NCI-H345 treated with DMSO at 0.1 percent for 48 hours (cell line): ENCODE results near the gene CAND1.
A peak's percentile ranks its signal among the peaks of the same experiment; 100 is the strongest.
"Not testable (repeated sequence)": the region's sequence is repeated elsewhere in the genome, so short reads cannot be mapped to it uniquely, and the experiment has no call there.

ENCODE experiments used
- DNase-seq: peaks from one replicate; lab custom pipeline; 2025; ENCODE audit not compliant: unreplicated experiment; lab: John Stamatoyannopoulos, UW

Gene CAND1

DNA sequence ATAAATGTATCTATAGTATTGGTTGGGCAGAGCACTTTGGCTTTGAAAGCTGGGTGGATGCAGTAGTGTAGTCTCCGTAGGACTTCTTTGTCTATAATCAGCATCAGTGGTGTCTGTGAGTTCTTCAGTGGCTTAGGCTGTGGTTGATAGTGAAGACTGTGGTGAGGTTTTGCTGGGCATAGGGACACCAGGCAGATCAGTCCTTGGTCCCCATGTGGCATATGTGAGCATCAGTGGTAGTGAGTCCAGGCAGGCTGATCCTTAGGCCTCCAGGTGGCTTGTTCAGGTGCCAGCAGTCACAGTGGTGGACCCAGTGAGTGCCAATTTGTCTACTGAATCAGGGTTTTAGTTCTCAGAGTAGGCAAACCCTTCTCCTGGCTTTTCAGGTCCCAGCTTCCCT lies 70.4 kb downstream of the CAND1 start:
- no peak for DNase-seq

DNA sequence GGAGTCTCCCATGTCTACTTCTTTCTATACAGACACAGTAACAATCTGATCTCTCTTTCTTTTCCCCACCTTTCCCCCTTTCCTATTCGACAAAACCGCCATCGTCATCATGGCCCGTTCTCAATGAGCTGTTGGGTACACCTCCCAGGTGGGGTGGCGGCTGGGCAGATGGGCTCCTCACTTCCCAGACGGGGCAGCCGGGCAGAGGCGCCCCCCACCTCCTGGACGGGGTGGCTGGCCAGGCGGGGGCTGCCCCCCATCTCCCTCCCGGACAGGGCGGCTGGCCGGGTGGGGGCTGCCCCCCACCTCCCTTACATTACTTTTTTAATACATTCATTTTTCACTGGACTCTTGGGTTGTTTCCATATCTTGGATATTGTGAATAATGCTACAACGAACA lies 71.9 kb downstream of the CAND1 start:
- DNase-seq, result not testable (repeated sequence)

DNA sequence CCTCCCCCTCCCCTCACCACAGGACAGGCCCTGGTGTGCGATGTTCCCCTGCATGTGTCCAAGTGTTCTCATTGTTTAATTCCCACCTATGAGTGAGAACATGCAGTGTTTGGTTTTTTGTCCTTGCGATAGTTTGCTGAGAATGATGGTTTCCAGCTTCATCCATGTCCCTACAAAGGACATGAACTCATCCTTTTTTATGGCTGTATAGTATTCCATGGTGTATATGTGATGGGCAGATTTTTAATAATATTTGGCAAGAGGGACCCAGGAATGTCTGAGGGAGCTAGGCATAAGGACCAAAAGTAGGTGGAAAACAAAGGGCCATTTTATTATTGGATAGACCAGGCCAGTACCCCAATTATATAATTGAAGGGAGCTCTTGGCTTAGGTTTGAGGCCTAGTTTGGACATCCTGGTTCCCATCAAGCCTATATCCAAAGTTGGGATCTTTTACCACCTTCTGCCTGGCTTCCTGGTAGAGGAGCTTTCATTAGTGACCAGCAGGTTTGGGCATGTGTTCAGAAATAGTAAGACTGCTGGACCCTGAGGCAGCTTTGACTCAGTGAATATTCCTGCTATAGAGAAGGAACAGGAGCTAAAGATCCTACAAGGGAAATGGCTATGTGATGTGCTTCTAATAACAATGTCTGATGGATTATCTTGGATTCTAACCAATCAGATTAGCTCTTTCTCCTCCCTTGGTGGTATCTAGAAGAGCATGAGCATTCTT lies 76.0 kb downstream of the CAND1 start:
- DNase-seq, result no peak

DNA sequence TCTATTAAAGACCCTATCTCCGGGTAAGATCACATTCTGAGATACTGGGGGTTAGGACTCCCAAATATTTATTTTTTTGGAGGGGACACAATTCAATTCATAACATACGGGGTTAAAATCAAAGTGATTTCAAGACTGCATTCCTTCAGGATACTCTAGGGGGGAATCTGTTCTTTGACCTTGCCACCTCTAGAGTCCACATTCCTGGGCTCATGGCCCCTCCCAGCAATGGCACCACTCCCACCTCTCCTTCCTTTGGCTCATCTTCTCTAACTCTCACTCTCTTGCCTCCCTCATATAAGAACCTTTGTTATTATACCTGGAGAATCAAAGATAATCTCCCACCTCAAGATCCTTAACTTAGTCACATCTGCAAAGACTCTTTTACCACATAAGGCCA lies 79.5 kb downstream of the CAND1 start:
- no peak for DNase-seq

DNA sequence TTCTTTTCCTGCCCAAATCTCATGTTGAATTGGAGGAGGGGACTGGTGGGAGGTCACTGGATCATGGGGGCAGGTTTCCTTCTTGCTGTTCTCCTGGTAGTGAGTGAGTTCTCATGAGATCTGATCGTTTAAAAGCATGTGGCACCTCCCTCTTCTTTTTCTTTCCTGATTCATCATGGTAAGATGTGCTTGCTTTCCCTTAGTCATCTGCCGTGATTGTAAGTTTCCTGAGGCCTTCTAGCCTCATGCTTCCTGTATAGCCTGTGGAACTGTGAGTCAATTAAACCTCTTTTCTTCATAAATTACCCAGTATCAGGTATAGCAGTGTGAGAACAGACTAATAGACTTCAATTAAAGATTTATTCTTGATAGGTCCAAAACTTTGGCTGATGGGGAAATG lies 83.5 kb downstream of the CAND1 start:
- DNase-seq, result no peak

DNA sequence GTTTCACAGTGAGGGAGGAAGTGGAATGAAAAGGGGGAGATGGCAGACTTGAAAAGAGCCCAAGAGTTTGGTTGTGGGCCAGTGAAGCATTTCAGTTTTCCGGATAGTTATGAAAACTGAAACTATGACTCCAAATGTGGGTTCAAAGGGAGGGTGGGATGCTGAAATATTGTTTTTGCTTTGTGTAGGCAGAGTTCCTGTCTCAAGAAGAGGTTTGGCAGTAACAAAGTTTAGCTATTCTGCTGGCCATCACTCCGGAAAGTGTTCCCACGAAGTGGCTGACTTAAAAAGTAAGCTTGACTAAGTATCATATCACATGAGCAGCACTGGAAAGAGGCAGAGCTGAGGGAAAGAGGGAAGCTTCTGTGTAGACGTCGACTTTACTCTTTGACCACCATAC lies 85.2 kb downstream of the CAND1 start:
- DNase-seq, result no peak

DNA sequence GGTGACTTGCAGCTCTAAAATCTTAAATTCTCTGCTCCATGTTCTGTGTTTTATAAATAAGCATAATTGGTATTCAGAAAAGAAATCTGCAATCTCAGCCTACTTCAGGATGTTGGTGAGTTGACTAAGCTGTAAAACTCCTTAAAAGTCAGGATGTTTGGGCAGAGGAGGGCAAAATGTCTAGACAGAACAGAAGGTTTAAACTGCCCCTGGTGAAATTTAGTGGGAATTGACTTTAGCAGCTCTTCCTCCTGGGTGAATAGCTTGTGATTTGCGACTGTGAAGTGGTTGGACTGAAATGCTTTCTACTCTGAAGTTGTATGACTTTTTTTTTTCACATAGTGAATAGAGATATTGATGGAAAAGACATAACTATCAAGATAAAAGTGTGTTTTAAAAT lies 85.8 kb downstream of the CAND1 start:
- no peak for DNase-seq

DNA sequence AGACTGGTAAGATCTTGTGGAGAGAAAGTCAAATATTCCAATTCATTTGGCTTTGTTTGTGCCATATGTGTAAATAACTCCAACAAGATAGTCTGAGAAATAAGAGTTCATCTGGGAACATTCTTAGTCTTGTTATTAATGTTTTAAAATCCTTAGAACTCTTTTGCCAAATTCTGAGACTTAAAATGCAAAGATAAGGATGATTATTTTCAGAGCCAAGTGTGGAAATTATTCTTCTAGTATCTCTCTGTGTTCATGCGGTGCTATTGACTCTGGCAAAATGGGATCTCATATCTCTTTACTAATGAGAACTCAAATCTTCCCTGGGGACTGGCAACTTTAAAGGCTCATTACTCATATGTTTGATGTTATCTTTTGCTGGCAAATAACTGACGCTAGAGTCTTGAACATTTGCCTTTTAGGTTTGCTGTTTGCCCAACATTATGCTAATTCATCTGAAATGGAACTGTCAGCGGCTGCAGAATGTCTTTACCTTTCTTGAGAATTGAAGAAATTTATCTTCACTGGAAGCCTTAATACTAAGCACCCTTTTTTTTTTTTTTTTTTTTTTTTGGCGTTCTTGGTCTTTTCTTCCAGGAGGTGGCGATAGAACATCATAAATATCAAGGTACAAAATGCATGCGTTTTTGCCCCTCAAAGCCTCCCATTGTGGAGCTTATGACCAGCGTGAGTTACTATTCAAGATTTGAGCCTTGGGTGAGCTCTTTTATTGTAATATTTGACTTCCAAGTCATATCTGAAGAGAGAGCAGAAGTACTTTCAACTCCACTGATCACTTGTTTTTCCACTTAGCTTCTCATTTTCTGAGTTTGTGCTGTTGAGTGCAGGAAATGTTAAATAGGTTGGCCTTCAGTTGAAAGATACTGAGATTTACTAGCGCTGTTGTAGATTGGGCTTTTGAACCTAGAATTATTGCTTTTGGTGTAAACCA lies 86.5 kb downstream of the CAND1 start:
- DNase-seq, result peak; percentile 43

DNA sequence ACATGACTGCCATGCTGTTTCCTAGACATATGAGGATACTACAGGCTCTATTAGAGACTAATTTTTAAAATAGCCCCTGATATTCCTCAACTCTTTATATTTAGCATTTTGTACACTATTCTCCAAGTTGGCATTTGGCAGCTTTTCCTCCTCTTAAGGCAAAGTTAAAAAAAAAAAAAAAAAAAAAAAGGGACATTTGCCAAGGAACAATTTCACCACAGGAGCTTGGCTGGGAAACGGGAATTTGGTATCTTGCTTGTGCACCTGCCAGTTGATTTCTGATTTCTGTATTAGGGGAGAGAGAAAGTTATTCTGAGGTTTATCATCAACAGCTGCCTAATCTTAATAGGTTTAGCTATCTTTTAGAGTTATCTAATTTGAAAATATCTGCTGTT lies 87.2 kb downstream of the CAND1 start:
- no peak for DNase-seq

DNA sequence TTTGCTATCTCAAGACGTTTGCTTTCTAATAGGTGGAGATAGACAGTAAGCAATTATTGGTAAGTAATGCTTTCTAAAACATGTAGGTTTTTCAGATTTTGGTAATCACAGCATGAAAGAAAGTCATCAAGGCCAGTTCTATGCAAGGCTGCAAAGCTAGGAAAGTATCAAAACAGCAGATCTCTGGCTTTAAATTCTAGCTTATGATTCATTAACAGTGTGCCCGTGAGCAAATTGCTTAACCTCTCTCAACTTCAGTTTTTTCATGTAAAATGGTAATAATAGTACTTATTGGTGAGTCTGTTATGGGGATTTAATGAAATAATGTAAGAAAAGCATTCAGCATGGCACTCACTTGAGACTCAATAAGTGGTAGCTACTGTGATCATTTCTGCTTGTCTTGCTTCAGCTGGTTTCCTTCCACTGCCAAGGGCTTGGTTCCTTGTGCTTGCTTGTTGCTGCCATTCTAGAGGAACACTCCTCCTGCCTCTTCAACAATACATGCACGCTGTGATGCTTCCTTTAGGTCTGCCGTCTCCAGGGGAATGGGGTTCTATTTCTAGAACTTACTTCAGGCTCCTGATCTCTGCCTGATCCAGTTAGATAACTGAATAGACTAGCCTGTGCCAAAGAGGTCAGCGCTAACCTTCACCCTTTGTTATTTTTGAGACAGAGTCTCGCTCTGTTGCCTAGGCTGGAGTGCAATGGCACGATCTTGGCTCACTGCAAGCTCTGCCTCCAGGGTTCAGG lies 88.4 kb downstream of the CAND1 start:
- DNase-seq, result no peak

DNA sequence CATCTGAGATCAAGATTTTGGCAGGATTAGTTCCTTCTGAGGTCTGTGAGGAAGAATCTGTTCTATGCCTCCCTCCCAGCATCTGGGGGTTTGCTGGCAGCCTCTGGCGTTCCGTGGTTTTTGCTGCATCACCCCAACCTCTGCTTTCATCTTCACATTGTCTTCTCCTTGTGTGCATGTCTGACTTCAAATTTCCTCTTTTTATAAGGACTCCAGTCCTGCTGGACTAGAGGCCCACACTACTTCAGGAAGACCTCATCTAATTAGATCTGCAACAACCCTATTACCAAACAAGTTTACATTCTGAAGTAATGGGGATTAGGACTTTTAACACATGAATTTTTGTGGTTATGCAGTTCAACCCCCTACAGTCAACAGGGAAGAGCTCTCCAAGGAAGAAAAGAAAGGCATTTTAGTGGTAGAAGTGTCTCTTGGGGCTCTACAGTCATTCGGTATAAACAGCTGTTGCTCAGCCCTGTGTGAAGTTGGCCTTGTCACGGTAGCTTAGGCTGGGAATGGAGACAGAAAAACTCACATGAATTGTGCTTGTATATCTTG lies 89.7 kb downstream of the CAND1 start:
- DNase-seq, result no peak

DNA sequence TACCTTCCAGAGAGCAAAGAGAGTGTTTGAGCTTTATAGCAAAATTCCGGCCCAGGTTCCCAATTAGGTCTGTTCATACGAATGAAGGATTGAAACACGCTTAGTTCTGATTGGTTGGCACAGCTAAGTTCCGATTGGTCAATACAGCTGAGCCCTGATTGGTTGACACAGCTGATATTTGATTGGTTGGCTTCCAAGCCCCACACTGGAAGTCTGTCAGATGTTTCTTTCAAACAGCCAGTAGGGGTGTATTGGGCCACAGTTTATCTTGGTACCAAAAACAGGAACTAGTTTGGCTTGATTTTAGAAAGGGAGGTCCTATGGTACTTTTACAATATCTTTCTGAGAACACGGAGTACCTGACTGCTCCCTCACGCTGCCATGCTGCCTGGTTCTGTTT lies 93.4 kb downstream of the CAND1 start:
- DNase-seq, result no peak

DNA sequence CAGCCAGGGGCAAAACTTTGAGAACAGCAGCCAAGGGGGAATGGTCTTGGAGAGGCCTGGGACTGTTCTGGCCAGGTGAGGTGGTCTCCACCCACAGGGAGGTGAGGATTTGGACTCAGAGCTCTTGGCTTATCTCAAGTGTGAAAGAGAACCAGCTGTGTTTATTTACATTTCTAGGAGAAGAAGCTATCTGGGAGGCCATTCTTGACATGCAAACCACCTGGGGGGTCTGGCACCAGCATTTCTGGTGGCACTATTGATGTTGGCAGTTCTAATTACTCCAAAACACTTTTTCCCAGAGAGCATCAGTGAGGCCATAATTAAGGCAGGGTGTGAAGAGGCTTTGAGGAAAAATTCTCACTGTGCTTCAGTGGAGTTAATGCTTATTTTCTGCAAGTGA lies 95.1 kb downstream of the CAND1 start:
- no peak for DNase-seq

DNA sequence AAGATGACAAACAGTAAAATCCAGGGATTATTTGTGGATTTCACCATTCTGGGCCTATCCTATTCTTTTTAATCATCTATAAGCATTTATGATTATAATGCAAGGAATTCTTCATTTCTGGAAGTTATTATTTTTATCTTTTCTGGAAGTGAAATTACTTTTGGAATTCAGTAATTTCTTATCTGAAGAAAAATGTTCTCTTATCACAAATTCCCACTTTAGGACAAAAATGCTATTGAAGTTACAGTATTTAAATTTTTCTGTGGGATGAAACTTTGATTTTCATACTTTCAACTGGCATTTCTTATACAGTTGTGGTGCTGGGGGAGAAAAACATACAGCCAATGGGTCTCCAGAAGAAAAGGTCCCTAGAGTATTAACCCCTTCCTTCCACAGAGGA lies 96.0 kb downstream of the CAND1 start:
- DNase-seq, result no peak

DNA sequence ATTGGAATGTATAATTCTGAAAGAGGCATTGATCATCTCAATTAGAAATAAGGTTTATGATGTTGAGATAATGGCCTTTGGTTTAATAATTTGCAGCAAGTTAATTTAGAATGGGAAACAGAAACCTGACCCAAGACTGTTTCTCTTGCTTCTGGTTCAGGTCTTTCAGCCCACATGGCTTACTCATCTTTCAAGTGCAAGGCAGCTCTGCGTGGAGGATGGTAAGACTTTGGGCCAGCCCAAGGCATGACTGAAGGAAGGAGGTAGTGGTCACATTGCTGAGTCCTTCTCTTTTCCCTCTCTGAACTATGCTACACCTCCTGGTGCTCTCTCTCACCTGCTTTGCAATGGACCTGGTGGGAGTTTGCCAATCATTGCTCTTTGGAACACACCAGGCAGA lies 98.7 kb downstream of the CAND1 start:
- no peak for DNase-seq
